ENCODE measurements around the gene HSPA12A. TPM values are rescaled to one million over a fixed set of nuclear protein-coding genes. Genes with fewer than 3 reads are reported as not detected.

The HSPA12A gene
- total and polyA plus RNA-seq, 5 experiments from 2014 or later: not detected

Other genes starting within 250 kb of the HSPA12A start
- not detected for gene PNLIP, start 196.6 kb downstream of the HSPA12A start, total RNA-seq
- not detected for gene PNLIP, start 196.6 kb downstream of the HSPA12A start, polyA plus RNA-seq
- gene PNLIPRP1, start 151.6 kb downstream of the HSPA12A start, total RNA-seq: not detected
- not detected for gene PNLIPRP1, start 151.6 kb downstream of the HSPA12A start, polyA plus RNA-seq
- not detected for gene PNLIPRP2, start 121.6 kb downstream of the HSPA12A start, total RNA-seq
- not detected for gene PNLIPRP2, start 121.6 kb downstream of the HSPA12A start, polyA plus RNA-seq
- gene ENO4, start 106.9 kb upstream of the HSPA12A start, total RNA-seq: not detected
- gene ENO4, start 106.9 kb upstream of the HSPA12A start, polyA plus RNA-seq: not detected